Glutamatergic neuron (in vitro differentiated cells): ENCODE data around the gene TFB1M. TPM values are rescaled to one million over a fixed set of nuclear protein-coding genes. Genes with fewer than 3 reads are reported as not detected.
A peak's percentile ranks its signal among the peaks of the same experiment; 100 is the strongest.

ENCODE experiments used
- DNase-seq: peaks from one replicate; pipeline ENCODE4 v3.0.0; 2022
- H3K27ac Mint-ChIP-seq: one replicate; pipeline ENCODE4 v1.8.0; 2020; ENCODE audit warnings: mild to moderate bottlenecking, mixed read lengths, inconsistent platforms; ENCODE audit not compliant: unreplicated experiment
- H3K27me3 Mint-ChIP-seq: one replicate; pipeline ENCODE4 v1.8.0; 2020; ENCODE audit warnings: mild to moderate bottlenecking, moderate library complexity, mixed read lengths, inconsistent platforms; ENCODE audit not compliant: unreplicated experiment
- H3K36me3 Mint-ChIP-seq: one replicate; pipeline ENCODE4 v1.8.0; 2020; ENCODE audit warnings: mild to moderate bottlenecking, mixed read lengths, inconsistent platforms; ENCODE audit not compliant: unreplicated experiment
- H3K4me1 Mint-ChIP-seq: one replicate; pipeline ENCODE4 v1.8.0; 2020; ENCODE audit warnings: mild to moderate bottlenecking, low read depth, mixed read lengths, inconsistent platforms; ENCODE audit not compliant: unreplicated experiment
- H3K4me3 Mint-ChIP-seq: one replicate; pipeline ENCODE4 v1.8.0; 2020; ENCODE audit warnings: mild to moderate bottlenecking, mixed read lengths, inconsistent platforms; ENCODE audit not compliant: unreplicated experiment
- H3K9me3 Mint-ChIP-seq: one replicate; pipeline ENCODE4 v1.8.0; 2020; ENCODE audit warnings: mild to moderate bottlenecking, moderate library complexity, mixed read lengths, inconsistent platforms; ENCODE audit not compliant: unreplicated experiment
- CTCF ChIP-seq: fragments of 200-600 bp; sonication (generic); IDR thresholded peaks from one replicate; pipeline ENCODE4 v1.5.0; 2021; ENCODE audit not compliant: partially characterized antibody, unreplicated experiment
- total RNA-seq: library from RNA; stranded (reverse); fragmentation: NEBNext Ultra II Directional; extraction: Animal tissue kit (Norgen Biotek cat#: 25700); gene quantifications from one replicate; pipeline ENCODE4 v1.2.1, GENCODE V29; 2021; ENCODE audit not compliant: unreplicated experiment

The TFB1M gene
- total RNA-seq, 1 donor from 2014 or later, result 36.8 TPM

- Mint-ChIP-seq H3K27me3 (peaks cover 1% of the 10 kb centered on the region), H3K27ac (no peak overlapping the region), H3K4me1 (peaks cover 30% of the 10 kb centered on the region), H3K4me3 (no peak overlapping the region), H3K36me3 (no peaks in the 10 kb centered on the region), H3K9me3 (peaks cover under 1% of the 10 kb centered on the region)
- DNase-seq, result no peak
- no peak for TF ChIP-seq CTCF
Observed at GRCh38 chr6:155256122-155256795, 58.0 kb downstream of the TFB1M start.

GRCh38 chr6:155254139-155254538, 60.1 kb downstream of the TFB1M start:
- TF ChIP-seq CTCF, result no peak
- H3K9me3 Mint-ChIP-seq, result no peaks in the 10 kb centered on the region
- no peak overlapping the region for H3K27ac Mint-ChIP-seq
- no peaks in the 10 kb centered on the region for H3K36me3 Mint-ChIP-seq
- H3K27me3 Mint-ChIP-seq, result peaks cover 1% of the 10 kb centered on the region
- DNase-seq, result no peak
- peaks cover 16% of the 10 kb centered on the region for H3K4me1 Mint-ChIP-seq
- no peak overlapping the region for H3K4me3 Mint-ChIP-seq

- Mint-ChIP-seq H3K36me3 (no peaks in the 10 kb centered on the region), H3K4me1 (peaks cover 11% of the 10 kb centered on the region), H3K9me3 (no peaks in the 10 kb centered on the region), H3K27me3 (peaks cover 1% of the 10 kb centered on the region), H3K4me3 (no peak overlapping the region), H3K27ac (peak overlapping the region; percentile 38)
- DNase-seq, result no peak
- no peak for TF ChIP-seq CTCF
Observed at GRCh38 chr6:155253337-155253736, 60.9 kb downstream of the TFB1M start.

- Mint-ChIP-seq H3K27me3 (peaks cover 3% of the 10 kb centered on the region), H3K4me3 (no peak overlapping the region), H3K4me1 (peaks cover 6% of the 10 kb centered on the region), H3K9me3 (peaks cover 2% of the 10 kb centered on the region), H3K27ac (no peak overlapping the region), H3K36me3 (no peaks in the 10 kb centered on the region)
- TF ChIP-seq CTCF, result no peak
- no peak for DNase-seq
Observed at GRCh38 chr6:155252581-155252980, 61.7 kb downstream of the TFB1M start.

GRCh38 chr6:155250701-155251381, 63.4 kb downstream of the TFB1M start:
- DNase-seq, result no peak
- no peak for TF ChIP-seq CTCF
- Mint-ChIP-seq H3K4me1 (peaks cover 2% of the 10 kb centered on the region), H3K27ac (no peak overlapping the region), H3K36me3 (no peaks in the 10 kb centered on the region), H3K9me3 (peaks cover 2% of the 10 kb centered on the region), H3K4me3 (no peak overlapping the region), H3K27me3 (peaks cover 3% of the 10 kb centered on the region)
